ENCODE data around the gene FEV.
"Not testable (repeated sequence)": the region's sequence is repeated elsewhere in the genome, so short reads cannot be mapped to it uniquely, and the experiment has no call there.

The FEV gene

GRCh38 chr2:218946621-218947020 is 38.4 kb downstream of the FEV start:
- DNase-seq (ENCODE audit: low read depth in 1 of 2, low spot score in 1 of 2): no peak

- DNase-seq (ENCODE audit: low read depth in 1 of 2, low spot score in 1 of 2): no peak
Observed at GRCh38 chr2:218944759-218945404, 40.1 kb downstream of the FEV start.

- not testable (repeated sequence) for DNase-seq (ENCODE audit: low read depth in 1 of 2, low spot score in 1 of 2)
Observed at GRCh38 chr2:218931751-218932150, 53.2 kb downstream of the FEV start.
